Effector CD4-positive, alpha-beta T cell (primary cell): ENCODE data around the gene SUN2.
A peak's percentile ranks its signal among the peaks of the same experiment; 100 is the strongest.

Experiments used
- DNase-seq: peaks from one replicate; pipeline ENCODE4 v3.0.0-alpha.2; 2020

The SUN2 gene

GRCh38 chr22:38753948-38754750, 1.6 kb downstream of the SUN2 start:
- no peak for DNase-seq

GRCh38 chr22:38751422-38752346, 4.1 kb downstream of the SUN2 start:
- peak; percentile 66 for DNase-seq

- DNase-seq: no peak
Observed at GRCh38 chr22:38751066-38751421, 4.8 kb downstream of the SUN2 start.

GRCh38 chr22:38750638-38751037, 5.2 kb downstream of the SUN2 start:
- no peak for DNase-seq

- DNase-seq: no peak
Observed at GRCh38 chr22:38750104-38750503, 5.7 kb downstream of the SUN2 start.

- no peak for DNase-seq
Observed at GRCh38 chr22:38748487-38749136, 7.2 kb downstream of the SUN2 start.

GRCh38 chr22:38745676-38746460, 9.9 kb downstream of the SUN2 start:
- no peak for DNase-seq

GRCh38 chr22:38744981-38745380, 10.8 kb downstream of the SUN2 start:
- no peak for DNase-seq

GRCh38 chr22:38742176-38742942, 13.4 kb downstream of the SUN2 start:
- DNase-seq: no peak

GRCh38 chr22:38741576-38741975, 14.2 kb downstream of the SUN2 start:
- no peak for DNase-seq

GRCh38 chr22:38741166-38741565, 14.6 kb downstream of the SUN2 start:
- no peak for DNase-seq

- DNase-seq: no peak
Observed at GRCh38 chr22:38740754-38741153, 15.0 kb downstream of the SUN2 start.

GRCh38 chr22:38740116-38740723, 15.6 kb downstream of the SUN2 start:
- no peak for DNase-seq

GRCh38 chr22:38739300-38740055, 16.3 kb downstream of the SUN2 start:
- no peak for DNase-seq

GRCh38 chr22:38738475-38739070, 17.2 kb downstream of the SUN2 start:
- no peak for DNase-seq

GRCh38 chr22:38737302-38738060, 18.3 kb downstream of the SUN2 start:
- DNase-seq: no peak

GRCh38 chr22:38736257-38736570, 19.6 kb downstream of the SUN2 start:
- no peak for DNase-seq

GRCh38 chr22:38735465-38736256, 20.1 kb downstream of the SUN2 start:
- no peak for DNase-seq

GRCh38 chr22:38735126-38735464, 20.7 kb downstream of the SUN2 start:
- DNase-seq: no peak
